GM18867 (cell line): Measurements from ENCODE around the gene FAM168A.
"Not testable (repeated sequence)": the region's sequence is repeated elsewhere in the genome, so short reads cannot be mapped to it uniquely, and the experiment has no call there.

Source experiments
- ATAC-seq: cut with Tn5 transposase; IDR thresholded peaks from one replicate; pipeline ENCODE4 v1.9.1; 2021; ENCODE audit warnings: mild to moderate bottlenecking, moderate library complexity; ENCODE audit not compliant: unreplicated experiment

FAM168A gene

GRCh38 chr11:73436859-73437258 lies 161.1 kb downstream of the FAM168A start:
- ATAC-seq: not testable (repeated sequence)

- no peak for ATAC-seq
These were observed 166.5 kb downstream of the FAM168A start for GRCh38 chr11:73431396-73431795.

- no peak for ATAC-seq
These were observed 167.6 kb downstream of the FAM168A start for GRCh38 chr11:73430326-73430725.

GRCh38 chr11:73429121-73429750 lies 168.7 kb downstream of the FAM168A start:
- ATAC-seq: no peak

- ATAC-seq: no peak
These were observed 169.2 kb downstream of the FAM168A start for GRCh38 chr11:73428699-73429098.

GRCh38 chr11:73428227-73428626 lies 169.7 kb downstream of the FAM168A start:
- no peak for ATAC-seq

- no peak for ATAC-seq
These were observed 171.6 kb downstream of the FAM168A start for GRCh38 chr11:73426219-73426850.

GRCh38 chr11:73425108-73425507 lies 172.8 kb downstream of the FAM168A start:
- no peak for ATAC-seq

- ATAC-seq: no peak
These were observed 174.4 kb downstream of the FAM168A start for GRCh38 chr11:73423506-73423905.

GRCh38 chr11:73422886-73423285 lies 175.0 kb downstream of the FAM168A start:
- ATAC-seq: no peak

- no peak for ATAC-seq
These were observed 177.8 kb downstream of the FAM168A start for GRCh38 chr11:73420136-73420535.

GRCh38 chr11:73416786-73417185 lies 181.1 kb downstream of the FAM168A start:
- no peak for ATAC-seq

- ATAC-seq: no peak
These were observed 181.9 kb downstream of the FAM168A start for GRCh38 chr11:73415854-73416615.

- ATAC-seq: no peak
These were observed 182.8 kb downstream of the FAM168A start for GRCh38 chr11:73414977-73415651.

GRCh38 chr11:73413256-73413655 lies 184.7 kb downstream of the FAM168A start:
- no peak for ATAC-seq

- ATAC-seq: no peak
These were observed 185.6 kb downstream of the FAM168A start for GRCh38 chr11:73412308-73412707.

- ATAC-seq: no peak
These were observed 186.9 kb downstream of the FAM168A start for GRCh38 chr11:73411031-73411430.

GRCh38 chr11:73410627-73411026 lies 187.3 kb downstream of the FAM168A start:
- ATAC-seq: no peak

GRCh38 chr11:73409431-73409830 lies 188.5 kb downstream of the FAM168A start:
- no peak for ATAC-seq

GRCh38 chr11:73406619-73407018 lies 191.3 kb downstream of the FAM168A start:
- ATAC-seq: no peak

GRCh38 chr11:73406131-73406530 lies 191.8 kb downstream of the FAM168A start:
- no peak for ATAC-seq

- ATAC-seq: no peak
These were observed 192.8 kb downstream of the FAM168A start for GRCh38 chr11:73405146-73405510.
